ENCODE results near the gene FANCL.
"Not testable (repeated sequence)": the region's sequence is repeated elsewhere in the genome, so short reads cannot be mapped to it uniquely, and the experiment has no call there.

FANCL gene

GRCh38 chr2:58258456-58258855, 17.3 kb upstream of the FANCL start:
- WGBS, result 100% methylated on average over 1 of the region's 1 CpG
- not testable (repeated sequence) for H4K8ac ChIP-seq (ENCODE audit: low read length)

DNA sequence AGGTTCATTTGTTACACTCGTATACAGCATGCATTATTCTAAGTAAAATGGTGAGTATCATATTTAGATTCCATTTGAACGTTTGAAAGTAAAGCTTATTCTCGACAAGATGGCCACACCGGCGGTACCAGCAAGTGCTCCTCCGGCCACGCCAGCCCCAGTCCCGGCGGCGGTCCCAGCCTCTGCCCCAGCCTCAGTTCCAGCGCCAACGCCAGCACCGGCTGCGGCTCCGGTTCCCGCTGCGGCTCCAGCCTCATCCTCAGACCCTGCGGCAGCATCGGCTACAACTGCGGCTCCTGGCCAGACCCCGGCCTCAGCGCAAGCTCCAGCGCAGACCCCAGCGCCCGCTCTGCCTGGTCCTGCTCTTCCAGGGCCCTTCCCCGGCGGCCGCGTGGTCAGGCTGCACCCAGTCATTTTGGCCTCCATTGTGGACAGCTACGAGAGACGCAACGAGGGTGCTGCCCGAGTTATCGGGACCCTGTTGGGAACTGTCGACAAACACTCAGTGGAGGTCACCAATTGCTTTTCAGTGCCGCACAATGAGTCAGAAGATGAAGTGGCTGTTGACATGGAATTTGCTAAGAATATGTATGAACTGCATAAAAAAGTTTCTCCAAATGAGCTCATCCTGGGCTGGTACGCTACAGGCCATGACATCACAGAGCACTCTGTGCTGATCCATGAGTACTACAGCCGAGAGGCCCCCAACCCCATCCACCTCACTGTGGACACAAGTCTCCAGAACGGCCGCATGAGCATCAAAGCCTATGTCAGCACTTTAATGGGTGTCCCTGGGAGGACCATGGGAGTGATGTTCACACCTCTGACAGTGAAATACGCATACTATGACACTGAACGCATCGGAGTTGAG, 10.4 kb upstream of the FANCL start:
- H4K8ac ChIP-seq (ENCODE audit: low read length); H2AFZ ChIP-seq (ENCODE audit: low read depth, low read length); H3K18ac ChIP-seq (ENCODE audit: low read depth in 1 of 2, low read length in 2 of 2); H3K9me3 ChIP-seq (ENCODE audit: control insufficient read depth, low read length); H4K91ac ChIP-seq (ENCODE audit: low read length); H3K27ac ChIP-seq (ENCODE audit: low read length, poor library complexity, severe bottlenecking); DNase-seq; H3K23ac ChIP-seq (ENCODE audit: low read length in 2 of 2); H2BK12ac ChIP-seq (ENCODE audit: low read length in 2 of 2); H2AK5ac ChIP-seq (ENCODE audit: low read length, severe bottlenecking); H3K4me2 ChIP-seq (ENCODE audit: low read length, poor library complexity, severe bottlenecking); H3K79me1 ChIP-seq (replicated peaks; ENCODE audit: low read length, poor library complexity, severe bottlenecking); H2BK5ac ChIP-seq (ENCODE audit: low read depth, low read length, poor library complexity, severe bottlenecking); H3K14ac ChIP-seq (ENCODE audit: low read length in 2 of 2); H3K9ac ChIP-seq (ENCODE audit: low read length); H3K36me3 ChIP-seq (ENCODE audit: control insufficient read depth in 1 of 2, insufficient read depth in 2 of 2, low read depth in 1 of 2, low read length in 2 of 2); H3K27me3 ChIP-seq (ENCODE audit: control insufficient read depth in 1 of 2, insufficient read depth in 1 of 2, low read length in 2 of 2); H3K4me3 ChIP-seq (ENCODE audit: insufficient read depth in 1 of 2, low read depth in 1 of 2, low read length in 2 of 2); H2BK15ac ChIP-seq (ENCODE audit: low read depth, poor library complexity, severe bottlenecking); H2BK120ac ChIP-seq (ENCODE audit: low read depth, low read length); H3K4me1 ChIP-seq (ENCODE audit: control insufficient read depth, insufficient read depth, low read depth, low read length); H3K4ac ChIP-seq (ENCODE audit: low read depth in 1 of 2, low read length in 2 of 2): not testable (repeated sequence)
- 97% methylated on average over 36 of the region's 43 CpGs for WGBS

More at GRCh38 chr2:58258456-58258855, 17.3 kb upstream of the FANCL start:
- not testable (repeated sequence) for H2BK12ac ChIP-seq (ENCODE audit: low read length in 2 of 2); DNase-seq; H3K4me3 ChIP-seq (ENCODE audit: insufficient read depth in 1 of 2, low read depth in 1 of 2, low read length in 2 of 2); H3K4ac ChIP-seq (ENCODE audit: low read depth in 1 of 2, low read length in 2 of 2); H2AK5ac ChIP-seq (ENCODE audit: low read length, severe bottlenecking); H3K4me2 ChIP-seq (ENCODE audit: low read length, poor library complexity, severe bottlenecking); H2BK120ac ChIP-seq (ENCODE audit: low read depth, low read length); H3K36me3 ChIP-seq (ENCODE audit: control insufficient read depth in 1 of 2, insufficient read depth in 2 of 2, low read depth in 1 of 2, low read length in 2 of 2); H3K27ac ChIP-seq (ENCODE audit: low read length, poor library complexity, severe bottlenecking); H3K23ac ChIP-seq (ENCODE audit: low read length in 2 of 2); H3K9ac ChIP-seq (ENCODE audit: low read length); H3K9me3 ChIP-seq (ENCODE audit: control insufficient read depth, low read length); H4K91ac ChIP-seq (ENCODE audit: low read length); H3K18ac ChIP-seq (ENCODE audit: low read depth in 1 of 2, low read length in 2 of 2); H2BK15ac ChIP-seq (ENCODE audit: low read depth, poor library complexity, severe bottlenecking); H3K27me3 ChIP-seq (ENCODE audit: control insufficient read depth in 1 of 2, insufficient read depth in 1 of 2, low read length in 2 of 2); H2BK5ac ChIP-seq (ENCODE audit: low read depth, low read length, poor library complexity, severe bottlenecking); H3K79me1 ChIP-seq (replicated peaks; ENCODE audit: low read length, poor library complexity, severe bottlenecking); H3K4me1 ChIP-seq (ENCODE audit: control insufficient read depth, insufficient read depth, low read depth, low read length); H3K14ac ChIP-seq (ENCODE audit: low read length in 2 of 2); H2AFZ ChIP-seq (ENCODE audit: low read depth, low read length)

GRCh38 chr2:58241546-58241864, 380 bp upstream of the FANCL start:
- DNase-seq, result no peak
- H4K91ac ChIP-seq (ENCODE audit: low read length), result no peak overlapping the region
- no peak overlapping the region for H2BK120ac ChIP-seq (ENCODE audit: low read depth, low read length)
- no peak overlapping the region for H3K14ac ChIP-seq (ENCODE audit: low read length in 2 of 2)
- H3K4ac ChIP-seq (ENCODE audit: low read depth in 1 of 2, low read length in 2 of 2), result peak overlapping the region in 1 of 2 experiments; percentile 24
- H3K18ac ChIP-seq (ENCODE audit: low read depth in 1 of 2, low read length in 2 of 2), result no peak overlapping the region
- H2BK5ac ChIP-seq (ENCODE audit: low read depth, low read length, poor library complexity, severe bottlenecking), result no peak overlapping the region
- peak overlapping the region; percentile 92 to 97 for H3K4me3 ChIP-seq (ENCODE audit: insufficient read depth in 1 of 2, low read depth in 1 of 2, low read length in 2 of 2)
- peak overlapping the region; percentile 96 for H3K9ac ChIP-seq (ENCODE audit: low read length)
- no peak overlapping the region for H2BK12ac ChIP-seq (ENCODE audit: low read length in 2 of 2)
- H2AFZ ChIP-seq (ENCODE audit: low read depth, low read length), result peak overlapping the region; percentile 72
- H3K4me2 ChIP-seq (ENCODE audit: low read length, poor library complexity, severe bottlenecking), result peak overlapping the region; percentile 94
- H3K23ac ChIP-seq (ENCODE audit: low read length in 2 of 2), result no peak overlapping the region
- H3K27me3 ChIP-seq (ENCODE audit: control insufficient read depth in 1 of 2, insufficient read depth in 1 of 2, low read length in 2 of 2), result no peaks in the 10 kb centered on the region
- no peaks in the 10 kb centered on the region for H3K9me3 ChIP-seq (ENCODE audit: control insufficient read depth, low read length)
- no peak overlapping the region for H2BK15ac ChIP-seq (ENCODE audit: low read depth, poor library complexity, severe bottlenecking)
- H2AK5ac ChIP-seq (ENCODE audit: low read length, severe bottlenecking), result no peak overlapping the region
- H3K27ac ChIP-seq (ENCODE audit: low read length, poor library complexity, severe bottlenecking), result peak overlapping the region; percentile 18
- peaks cover 7% of the 10 kb centered on the region for H3K79me1 ChIP-seq (replicated peaks; ENCODE audit: low read length, poor library complexity, severe bottlenecking)
- no peaks in the 10 kb centered on the region for H3K4me1 ChIP-seq (ENCODE audit: control insufficient read depth, insufficient read depth, low read depth, low read length)
- H3K36me3 ChIP-seq (ENCODE audit: control insufficient read depth in 1 of 2, insufficient read depth in 2 of 2, low read depth in 1 of 2, low read length in 2 of 2), result no peaks in the 10 kb centered on the region
- WGBS, result 17% methylated on average over 2 of the region's 2 CpGs
- peak overlapping the region; percentile 78 for H4K8ac ChIP-seq (ENCODE audit: low read length)

GRCh38 chr2:58239243-58239925, 1.7 kb downstream of the FANCL start:
- DNase-seq, result no peak
- H3K9me3 ChIP-seq (ENCODE audit: control insufficient read depth, low read length), result no peaks in the 10 kb centered on the region
- no peak overlapping the region for H3K4ac ChIP-seq (ENCODE audit: low read depth in 1 of 2, low read length in 2 of 2)
- H2AFZ ChIP-seq (ENCODE audit: low read depth, low read length), result no peak overlapping the region
- H3K4me1 ChIP-seq (ENCODE audit: control insufficient read depth, insufficient read depth, low read depth, low read length), result no peaks in the 10 kb centered on the region
- no peak overlapping the region for H2BK120ac ChIP-seq (ENCODE audit: low read depth, low read length)
- no peak overlapping the region for H3K14ac ChIP-seq (ENCODE audit: low read length in 2 of 2)
- no peak overlapping the region for H3K27ac ChIP-seq (ENCODE audit: low read length, poor library complexity, severe bottlenecking)
- H2BK5ac ChIP-seq (ENCODE audit: low read depth, low read length, poor library complexity, severe bottlenecking), result no peak overlapping the region
- H2AK5ac ChIP-seq (ENCODE audit: low read length, severe bottlenecking), result no peak overlapping the region
- no peak overlapping the region for H3K4me3 ChIP-seq (ENCODE audit: insufficient read depth in 1 of 2, low read depth in 1 of 2, low read length in 2 of 2)
- no peak overlapping the region for H2BK12ac ChIP-seq (ENCODE audit: low read length in 2 of 2)
- H3K18ac ChIP-seq (ENCODE audit: low read depth in 1 of 2, low read length in 2 of 2), result no peak overlapping the region
- H3K4me2 ChIP-seq (ENCODE audit: low read length, poor library complexity, severe bottlenecking), result no peak overlapping the region
- WGBS, result no CpG with 5 or more reads among the region's 3 CpGs
- no peak overlapping the region for H4K91ac ChIP-seq (ENCODE audit: low read length)
- H4K8ac ChIP-seq (ENCODE audit: low read length), result no peak overlapping the region
- no peak overlapping the region for H3K23ac ChIP-seq (ENCODE audit: low read length in 2 of 2)
- H3K9ac ChIP-seq (ENCODE audit: low read length), result no peak overlapping the region
- no peaks in the 10 kb centered on the region for H3K36me3 ChIP-seq (ENCODE audit: control insufficient read depth in 1 of 2, insufficient read depth in 2 of 2, low read depth in 1 of 2, low read length in 2 of 2)
- no peaks in the 10 kb centered on the region for H3K27me3 ChIP-seq (ENCODE audit: control insufficient read depth in 1 of 2, insufficient read depth in 1 of 2, low read length in 2 of 2)
- H3K79me1 ChIP-seq (replicated peaks; ENCODE audit: low read length, poor library complexity, severe bottlenecking), result peaks cover 7% of the 10 kb centered on the region
- H2BK15ac ChIP-seq (ENCODE audit: low read depth, poor library complexity, severe bottlenecking), result no peak overlapping the region

Measured in mesenchymal stem cell (in vitro differentiated cells and primary cell).